ENCODE data around the gene DBN1. TPM values are rescaled to one million over a fixed set of nuclear protein-coding genes. Genes with fewer than 3 reads are reported as not detected.

Gene DBN1
- total and polyA plus RNA-seq, 12 donors: 5.1 to 47.1 (median 12.6) TPM

- intact Hi-C loops (cut with DNase I): no loop called here
- H3K4me3 ChIP-seq: no peak overlapping the region
Measured at GRCh38 chr5:177469750-177470525, 3.5 kb downstream of the DBN1 start.

GRCh38 chr5:177468685-177469628, 4.5 kb downstream of the DBN1 start:
- 64 to 73% (median 72%) methylated on average over 13 to 25 of the region's 25 CpGs for WGBS, 4 donors
- intact Hi-C loops (cut with DNase I): no loop called here
- peaks cover 7 to 12% of the 10 kb centered on the region in 2 donors for H3K4me1 ChIP-seq (replicated peaks in 1 of 2)
- DNase-seq: no peak
- H3K27ac ChIP-seq: no peak overlapping the region
- peaks cover 10% of the 10 kb centered on the region for H3K27me3 ChIP-seq
- H3K9me3 ChIP-seq (replicated peaks in 1 of 3): no peaks in the 10 kb centered on the region
- peaks cover 0 to 14% of the 10 kb centered on the region in 2 donors for H3K36me3 ChIP-seq (replicated peaks in 1 of 2)
- no peak for TF ChIP-seq CTCF (IDR thresholded peaks at IDR 0.05)
- H3K4me3 ChIP-seq: no peak overlapping the region

More at GRCh38 chr5:177469750-177470525, 3.5 kb downstream of the DBN1 start:
- Histone ChIP-seq H3K27me3 (peaks cover 10% of the 10 kb centered on the region), H3K27ac (no peak overlapping the region), H3K4me1 (replicated peaks in 1 of 2) (peaks cover 7 to 12% of the 10 kb centered on the region in 2 donors), H3K36me3 (replicated peaks in 1 of 2) (peaks cover 0 to 14% of the 10 kb centered on the region in 2 donors), H3K9me3 (replicated peaks in 1 of 3) (no peaks in the 10 kb centered on the region)
- no peak for DNase-seq
- TF ChIP-seq CTCF (IDR thresholded peaks at IDR 0.05): no peak
- WGBS, 4 donors: 78 to 87% (median 83%) methylated on average over 6 to 8 of the region's 8 CpGs

- H3K27me3 ChIP-seq: peaks cover 10% of the 10 kb centered on the region
- H3K36me3 ChIP-seq (replicated peaks in 1 of 2): peaks cover 0 to 14% of the 10 kb centered on the region in 2 donors
- H3K9me3 ChIP-seq (replicated peaks in 1 of 3): no peaks in the 10 kb centered on the region
- TF ChIP-seq POLR2A (IDR thresholded peaks at IDR 0.05) (no peak), CTCF (IDR thresholded peaks at IDR 0.05) (no peak)
- DNase-seq: no peak
- H3K4me3 ChIP-seq: no peak overlapping the region
- peaks cover 7 to 12% of the 10 kb centered on the region in 2 donors for H3K4me1 ChIP-seq (replicated peaks in 1 of 2)
- H3K27ac ChIP-seq: no peak overlapping the region
- WGBS, 4 donors: 85 to 97% (median 93%) methylated on average over 2 of the region's 2 CpGs
- intact Hi-C loops (cut with DNase I): no loop called here
Measured at GRCh38 chr5:177468329-177468684, 5.1 kb downstream of the DBN1 start.

GRCh38 chr5:177467436-177467835, 6.0 kb downstream of the DBN1 start:
- Histone ChIP-seq H3K9me3 (replicated peaks in 1 of 3) (no peaks in the 10 kb centered on the region), H3K4me1 (replicated peaks in 1 of 2) (peaks cover 2 to 9% of the 10 kb centered on the region in 2 donors), H3K4me3 (no peak overlapping the region), H3K36me3 (replicated peaks in 1 of 2) (peaks cover 0 to 14% of the 10 kb centered on the region in 2 donors), H3K27ac (no peak overlapping the region), H3K27me3 (peaks cover 8% of the 10 kb centered on the region)
- TF ChIP-seq CTCF (IDR thresholded peaks at IDR 0.05): no peak
- no peak for TF ChIP-seq POLR2A (IDR thresholded peaks at IDR 0.05)
- WGBS, 4 donors: 92 to 97% (median 94%) methylated on average over 17 to 31 of the region's 31 CpGs
- intact Hi-C loops (cut with DNase I): no loop called here
- no peak for DNase-seq

Data from adrenal gland (tissue), 12 donors.